ENCODE measurements around the gene CCDC141. TPM values are rescaled to one million over a fixed set of nuclear protein-coding genes. Genes with fewer than 3 reads are reported as not detected.
"Not testable (repeated sequence)": the region's sequence is repeated elsewhere in the genome, so short reads cannot be mapped to it uniquely, and the experiment has no call there.

Gene CCDC141
- total and polyA plus RNA-seq, 2 experiments from 2014 or later: 3.0 to 7.2 TPM

- H3K4me1 ChIP-seq (ENCODE audit: insufficient read depth): no peaks in the 10 kb centered on the region
- H3K27ac ChIP-seq: no peak overlapping the region
- 97% methylated on average over 5 of the region's 5 CpGs for WGBS (ENCODE audit: low lambda C conversion rate, missing lambda C conversion rate)
- no peaks in the 10 kb centered on the region for H3K36me3 ChIP-seq (replicated peaks; ENCODE audit: insufficient read depth, low read depth)
- no peaks in the 10 kb centered on the region for H3K79me2 ChIP-seq
- H2AFZ ChIP-seq: no peak overlapping the region
- H3K4me3 ChIP-seq: no peak overlapping the region
- no peaks in the 10 kb centered on the region for H3K27me3 ChIP-seq
- H4K20me1 ChIP-seq (ENCODE audit: insufficient read depth, poor library complexity, severe bottlenecking): no peaks in the 10 kb centered on the region
- no peaks in the 10 kb centered on the region for H3K9me3 ChIP-seq (ENCODE audit: low read depth)
- TF ChIP-seq EZH2 (IDR thresholded peaks at IDR 0.05; ENCODE audit: borderline replicate concordance): no peak
- TF ChIP-seq EZH2phosphoT487 (IDR thresholded peaks at IDR 0.05; ENCODE audit: low read depth, severe bottlenecking, unreplicated experiment): no peak
- no peak for DNase-seq (ENCODE audit: low spot score)
- H3K4me2 ChIP-seq: no peak overlapping the region
- no peaks in the 10 kb centered on the region for H3K9me2 ChIP-seq (replicated peaks; ENCODE audit: insufficient read depth)
These were observed 30.7 kb downstream of the CCDC141 start for GRCh38 chr2:179019260-179019659.

GRCh38 chr2:179017773-179018357 lies 32.1 kb downstream of the CCDC141 start:
- no peak overlapping the region for H3K27ac ChIP-seq
- H2AFZ ChIP-seq: no peak overlapping the region
- no peaks in the 10 kb centered on the region for H3K27me3 ChIP-seq
- no peaks in the 10 kb centered on the region for H3K9me3 ChIP-seq (ENCODE audit: low read depth)
- H3K36me3 ChIP-seq (replicated peaks; ENCODE audit: insufficient read depth, low read depth): no peaks in the 10 kb centered on the region
- 56% methylated on average over 3 of the region's 3 CpGs for WGBS (ENCODE audit: low lambda C conversion rate, missing lambda C conversion rate)
- H3K4me3 ChIP-seq: no peak overlapping the region
- TF ChIP-seq EZH2phosphoT487 (IDR thresholded peaks at IDR 0.05; ENCODE audit: low read depth, severe bottlenecking, unreplicated experiment): no peak
- TF ChIP-seq EZH2 (IDR thresholded peaks at IDR 0.05; ENCODE audit: borderline replicate concordance): no peak
- no peak for TF ChIP-seq CTCF (IDR thresholded peaks at IDR 0.05; ENCODE audit: poor library complexity)
- H4K20me1 ChIP-seq (ENCODE audit: insufficient read depth, poor library complexity, severe bottlenecking): no peaks in the 10 kb centered on the region
- H3K79me2 ChIP-seq: no peaks in the 10 kb centered on the region
- H3K4me1 ChIP-seq (ENCODE audit: insufficient read depth): no peaks in the 10 kb centered on the region
- no peak for DNase-seq (ENCODE audit: low spot score)
- no peak overlapping the region for H3K4me2 ChIP-seq
- H3K9me2 ChIP-seq (replicated peaks; ENCODE audit: insufficient read depth): no peaks in the 10 kb centered on the region

- not testable (repeated sequence) for H3K4me1 ChIP-seq (ENCODE audit: insufficient read depth); H3K79me2 ChIP-seq; H3K4me2 ChIP-seq; H3K27me3 ChIP-seq; H3K27ac ChIP-seq; H2AFZ ChIP-seq; H3K36me3 ChIP-seq (replicated peaks; ENCODE audit: insufficient read depth, low read depth); H4K20me1 ChIP-seq (ENCODE audit: insufficient read depth, poor library complexity, severe bottlenecking); H3K9me2 ChIP-seq (replicated peaks; ENCODE audit: insufficient read depth); DNase-seq (ENCODE audit: low spot score); H3K9me3 ChIP-seq (ENCODE audit: low read depth); H3K4me3 ChIP-seq
- WGBS (ENCODE audit: low lambda C conversion rate, missing lambda C conversion rate): 65% methylated on average over 3 of the region's 3 CpGs
These were observed 35.7 kb downstream of the CCDC141 start for GRCh38 chr2:179014189-179014588.

- no peak for DNase-seq (ENCODE audit: low spot score)
- 36% methylated on average over 1 of the region's 1 CpG for WGBS (ENCODE audit: low lambda C conversion rate, missing lambda C conversion rate)
- H3K36me3 ChIP-seq (replicated peaks; ENCODE audit: insufficient read depth, low read depth): no peaks in the 10 kb centered on the region
- H3K27me3 ChIP-seq: no peaks in the 10 kb centered on the region
- no peaks in the 10 kb centered on the region for H3K9me3 ChIP-seq (ENCODE audit: low read depth)
- no peaks in the 10 kb centered on the region for H3K4me1 ChIP-seq (ENCODE audit: insufficient read depth)
- no peak overlapping the region for H2AFZ ChIP-seq
- H3K27ac ChIP-seq: no peak overlapping the region
- H4K20me1 ChIP-seq (ENCODE audit: insufficient read depth, poor library complexity, severe bottlenecking): no peaks in the 10 kb centered on the region
- no peaks in the 10 kb centered on the region for H3K79me2 ChIP-seq
- H3K4me2 ChIP-seq: no peak overlapping the region
- no peak overlapping the region for H3K4me3 ChIP-seq
- TF ChIP-seq EZH2phosphoT487 (IDR thresholded peaks at IDR 0.05; ENCODE audit: low read depth, severe bottlenecking, unreplicated experiment) (no peak), EZH2 (IDR thresholded peaks at IDR 0.05; ENCODE audit: borderline replicate concordance) (no peak), CTCF (IDR thresholded peaks at IDR 0.05; ENCODE audit: poor library complexity) (no peak)
- no peaks in the 10 kb centered on the region for H3K9me2 ChIP-seq (replicated peaks; ENCODE audit: insufficient read depth)
These were observed 44.0 kb downstream of the CCDC141 start for GRCh38 chr2:179005976-179006375.

All from hepatocyte (in vitro differentiated cells).